GM12878 (cell line): ENCODE measurements around the gene URI1. TPM values are rescaled to one million over a fixed set of nuclear protein-coding genes. Genes with fewer than 3 reads are reported as not detected.

ENCODE experiments used
- ATAC-seq: fragments of 200-7000 bp; cut with Tn5 transposase; 3 replicates; pipeline ENCODE4 v1.9.1; 2020; ENCODE audit warnings: mild to moderate bottlenecking, moderate library complexity
- BruUV-seq: library from RNA; stranded (reverse); fragments of 400-500 nt; replicated peaks from 2 replicates; lab custom pipeline; 2021; lab: Mats Ljungman, UMichigan
- CTCF ChIA-PET: fragments of 300-600 bp; sonication (Branson Sonifier 250); formaldehyde crosslinking; extraction: SDS; loops from one replicate; lab custom pipeline; 2021; ENCODE audit warnings: inconsistent platforms; lab: Yijun Ruan, JAX
- POLR2A ChIA-PET: fragments of 350-600 bp; formaldehyde crosslinking; extraction: SDS; loops from one replicate; lab custom pipeline; 2021; ENCODE audit warnings: inconsistent platforms; lab: Charles Lee
- RAD21 ChIA-PET: fragments of 300-600 bp; sonication (Branson Sonifier 250); formaldehyde crosslinking; loops from one replicate; lab custom pipeline; 2023; ENCODE audit warnings: antibody characterized with exemption; ENCODE audit not compliant: unreplicated experiment; lab: Charles Lee
- SMC1A ChIA-PET: fragments of 300-600 bp; sonication (Branson Sonifier 250); formaldehyde crosslinking; loops from one replicate; lab custom pipeline; 2023; ENCODE audit not compliant: unreplicated experiment, uncharacterized antibody; lab: Charles Lee
- DNase-seq: peaks from one replicate; pipeline ENCODE4 v3.0.0-alpha.2; 2011; ENCODE audit warnings: low read depth, low spot score
- FAIRE-seq: peaks from 3 replicates; lab custom pipeline; 2011; peaks lifted over from hg19 to GRCh38; lab: Jason Lieb, UNC
- H2AFZ ChIP-seq: 2 replicates; pipeline ENCODE4 v1.6.0; 2011; ENCODE audit warnings: low read depth, low read length, control low read depth; ENCODE audit not compliant: control insufficient read depth
- H3K27ac ChIP-seq: 2 replicates; pipeline ENCODE4 v1.5.1; 2011; ENCODE audit warnings: control low read depth; ENCODE audit not compliant: control insufficient read depth, insufficient read depth
- H3K27me3 ChIP-seq, 2 experiments: replicated peaks in 1 of 2; 2 replicates each; pipeline versions ENCODE4 v1.6.0 to v1.6.1; 2011; ENCODE audit warnings: low read length in 1 of 2; ENCODE audit not compliant: control insufficient read depth in 2 of 2, insufficient read depth in 2 of 2
- H3K36me3 ChIP-seq, 2 experiments: 2 replicates each; pipeline ENCODE4 v1.5.1; 2011; ENCODE audit warnings: low read length in 1 of 2; ENCODE audit not compliant: control insufficient read depth in 2 of 2, insufficient read depth in 2 of 2
- H3K4me1 ChIP-seq: 2 replicates; pipeline ENCODE4 v1.6.1; 2011; ENCODE audit warnings: mild to moderate bottlenecking, low read length, moderate library complexity, mixed read lengths; ENCODE audit not compliant: control insufficient read depth, insufficient read depth
- H3K4me2 ChIP-seq: 2 replicates; pipeline ENCODE4 v1.6.0; 2011; ENCODE audit warnings: control low read depth; ENCODE audit not compliant: control insufficient read depth, insufficient read depth
- H3K4me3 ChIP-seq: fragments of 200-600 bp; sonication (generic); 2 replicates; pipeline ENCODE4 v1.5.1; 2016
- H3K79me2 ChIP-seq: 2 replicates; pipeline ENCODE4 v1.6.0; 2011; ENCODE audit warnings: low read length; ENCODE audit not compliant: control insufficient read depth, insufficient read depth
- H3K9ac ChIP-seq: 2 replicates; pipeline ENCODE4 v1.8.0; 2011; ENCODE audit warnings: low read length, control low read depth, mixed read lengths; ENCODE audit not compliant: control insufficient read depth, insufficient read depth
- H3K9me3 ChIP-seq: replicated peaks from 3 replicates; pipeline ENCODE4 v1.5.1; 2011; ENCODE audit warnings: mild to moderate bottlenecking, low read length; ENCODE audit not compliant: control insufficient read depth, insufficient read depth
- H4K20me1 ChIP-seq: 2 replicates; pipeline ENCODE4 v1.6.0; 2011; ENCODE audit not compliant: control insufficient read depth, insufficient read depth
- BRCA1 ChIP-seq: IDR thresholded peaks from 2 replicates; pipeline ENCODE4 v1.6.1; 2011; ENCODE audit warnings: low read depth, low read length, improper control_type of control experiment
- CHD1 ChIP-seq: IDR thresholded peaks from 2 replicates; pipeline ENCODE4 v1.6.1; 2012; ENCODE audit warnings: low read depth, low read length, improper control_type of control experiment
- CHD4 ChIP-seq: fragments of 200-600 bp; sonication (generic); IDR thresholded peaks from 2 replicates; pipeline ENCODE4 v1.6.1; 2016; ENCODE audit warnings: mild to moderate bottlenecking
- KAT2A ChIP-seq: conservative IDR thresholded peaks from 2 replicates; pipeline ENCODE4 v1.6.1; 2011; ENCODE audit warnings: low read depth, low read length; ENCODE audit not compliant: control insufficient read depth
- KLF5 ChIP-seq: fragments of 450-650 bp; IDR thresholded peaks from 2 replicates; pipeline ENCODE4 v1.6.1; 2014; ENCODE audit warnings: mild to moderate bottlenecking; ENCODE audit not compliant: partially characterized antibody
- PAX8 ChIP-seq: fragments of 450-650 bp; IDR thresholded peaks from 2 replicates; pipeline ENCODE4 v1.6.1; 2017; ENCODE audit warnings: mild to moderate bottlenecking, moderate library complexity
- PML ChIP-seq: IDR thresholded peaks from 2 replicates; pipeline ENCODE4 v1.6.1; 2012; ENCODE audit warnings: low read length, inconsistent platforms
- SMAD1 ChIP-seq: fragments of 450-650 bp; IDR thresholded peaks from 2 replicates; pipeline ENCODE4 v1.6.1; 2018; ENCODE audit warnings: mild to moderate bottlenecking, low read depth; ENCODE audit not compliant: partially characterized antibody
- SMC3 ChIP-seq: IDR thresholded peaks from 2 replicates; pipeline ENCODE4 v1.6.1; 2011; ENCODE audit warnings: low read length, improper control_type of control experiment, borderline replicate concordance
- SRF ChIP-seq, 2 experiments: IDR thresholded peaks; 2 replicates each; pipeline ENCODE4 v1.6.1; 2011; ENCODE audit warnings: low read depth in 2 of 2, low read length in 2 of 2, mild to moderate bottlenecking in 1 of 2, moderate library complexity in 1 of 2
- SUPT20H ChIP-seq: IDR thresholded peaks from 2 replicates; pipeline ENCODE4 v1.6.1; 2011; ENCODE audit warnings: low read depth, mild to moderate bottlenecking, low read length, moderate library complexity, borderline replicate concordance; ENCODE audit not compliant: control insufficient read depth
- TCF12 ChIP-seq: IDR thresholded peaks from 2 replicates; pipeline ENCODE4 v1.6.1; 2011; ENCODE audit warnings: low read depth, mild to moderate bottlenecking, low read length
- YY1 ChIP-seq: IDR thresholded peaks from 2 replicates; pipeline ENCODE4 v1.6.1; 2011; ENCODE audit warnings: low read depth, mild to moderate bottlenecking, low read length
- ZNF384 ChIP-seq: IDR thresholded peaks from 2 replicates; pipeline ENCODE4 v1.6.1; 2012; ENCODE audit warnings: low read depth, mild to moderate bottlenecking, low read length, improper control_type of control experiment, borderline replicate concordance
- ZZZ3 ChIP-seq: IDR thresholded peaks from 2 replicates; pipeline ENCODE4 v1.6.1; 2011; ENCODE audit warnings: low read depth; ENCODE audit not compliant: control insufficient read depth, insufficient read length
- WGBS: methylation state at CpG from one replicate; pipeline ENCODE4 v1.1.6; 2016; ENCODE audit warnings: low lambda C conversion rate; ENCODE audit not compliant: insufficient replicate concordance, insufficient coverage; ENCODE audit errors: missing lambda C conversion rate; 5-methylcytosine and 5-hydroxymethylcytosine counted together
- in situ Hi-C: fragments of 300-500 bp; cut with MboI; formaldehyde crosslinking; loops from 9 replicates; pipeline ENCODE4 v1.14.3; 2018; ENCODE audit warnings: mixed read lengths
- intact Hi-C: fragments of 100-400 bp; cut with micrococcal nuclease; formaldehyde crosslinking; loops from one replicate; pipeline ENCODE4 v1.14.2; 2022; ENCODE audit not compliant: unreplicated experiment
- polyA plus RNA-seq, 11 experiments: library from polyadenylated mRNA; depleted of rRNA in 4 of 11; unstranded in 6 of 11; stranded (reverse) in 5 of 11; fragments of >200 nt; fragmentation: Nextera tagmentation in 4 of 11; fragmentation: Illumina TruSeq in 1 of 11; extraction: Ambion mirVana in 4 of 11; extraction: Trizol in 1 of 11; gene quantifications; 1 replicate in 1 of 11; 2 replicates in 10 of 11; pipeline versions ENCODE4 v1.2.1 to v1.2.3, GENCODE V29; 2011 to 2016; ENCODE audit warnings: inconsistent platforms in 2 of 11, missing spikeins in 2 of 11, low read depth in 1 of 11
- total RNA-seq, 4 experiments: library from RNA; depleted of rRNA in 3 of 4; stranded (reverse); fragments of >200 nt in 3 of 4; fragmentation: Illumina TruSeq in 1 of 4; extraction: Trizol in 1 of 4; gene quantifications; 2 replicates each; pipeline versions ENCODE4 v1.2.1 to v1.2.3, GENCODE V29; 2013 to 2021
- TF ChIP-seq, protein P1 (sequence below): IDR thresholded peaks from 2 replicates; pipeline ENCODE4 v1.6.1; 2012; ENCODE audit warnings: improper control_type of control experiment, low read depth, low read length; ENCODE audit not compliant: insufficient replicate concordance
- TF ChIP-seq, protein P2 (sequence below): IDR thresholded peaks from 2 replicates; pipeline ENCODE4 v1.6.1; 2012; ENCODE audit warnings: low read depth, low read length, improper control_type of control experiment
- TF ChIP-seq, protein P3 (sequence below): fragments of 450-650 bp; IDR thresholded peaks from 2 replicates; pipeline ENCODE4 v1.6.1; 2018; ENCODE audit warnings: mild to moderate bottlenecking, low read depth, moderate library complexity; ENCODE audit not compliant: partially characterized antibody

Gene URI1
- total and polyA plus RNA-seq, 10 of the 15 experiments (the other 5 are each of a cell fraction or from before 2014, with no cell fraction given), result 15.2 to 94.2 (median 47.9) TPM

DNA sequence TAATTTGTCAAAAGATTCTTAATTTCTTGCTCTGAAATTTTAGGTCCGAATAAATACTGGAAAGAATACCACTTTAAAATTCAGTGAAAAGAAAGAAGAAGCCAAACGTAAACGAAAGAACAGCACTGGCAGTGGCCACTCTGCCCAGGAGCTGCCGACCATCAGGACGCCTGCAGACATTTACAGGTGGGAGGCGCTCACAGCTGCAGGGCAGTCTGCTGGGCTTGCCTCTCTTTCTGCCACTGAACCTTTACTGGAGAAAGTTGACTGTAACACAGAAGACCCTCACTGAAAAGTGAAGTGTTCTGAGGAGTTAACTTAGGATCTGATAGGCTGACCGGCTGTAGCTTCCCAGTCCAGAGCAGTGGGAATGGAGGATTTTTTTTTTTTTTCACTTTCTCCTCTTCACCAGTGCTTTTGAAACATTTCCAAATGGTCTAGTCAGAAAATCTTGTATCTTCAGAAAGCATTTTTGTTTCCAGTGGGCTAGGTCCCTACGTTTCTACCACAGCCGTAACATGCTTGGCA, 69.1 kb downstream of the URI1 start:
- no peaks in the 10 kb centered on the region for H4K20me1 ChIP-seq
- ATAC-seq, result no peak
- no peak overlapping the region for H3K9ac ChIP-seq
- H3K79me2 ChIP-seq, result no peaks in the 10 kb centered on the region; the same call in 1 of the 2 replicates
- H3K27me3 ChIP-seq, result no peaks in the 10 kb centered on the region
- H3K27ac ChIP-seq, result no peak overlapping the region
- ChIA-PET POLR2A (no interaction called here), SMC1A (interaction anchor here (0.7 kb wide), 1 partner anchor 1195 kb away, joined by 3 read pairs; no protein-coding TSS in a partner anchor)
- BruUV-seq, result no TSS peak
- H3K36me3 ChIP-seq, result peaks cover 2 to 20% of the 10 kb centered on the region in 2 experiments
- intact Hi-C loops, result no loop called here
- no peak for TF ChIP-seq KAT2A
- TF ChIP-seq PML, result no peak
- no peak for TF ChIP-seq KLF5
- no peak for TF ChIP-seq PAX8
- TF ChIP-seq ZNF384, result no peak
- no peak for TF ChIP-seq YY1
- no peak for TF ChIP-seq TCF12
- no peak for TF ChIP-seq CHD4
- TF ChIP-seq, protein P1, sequence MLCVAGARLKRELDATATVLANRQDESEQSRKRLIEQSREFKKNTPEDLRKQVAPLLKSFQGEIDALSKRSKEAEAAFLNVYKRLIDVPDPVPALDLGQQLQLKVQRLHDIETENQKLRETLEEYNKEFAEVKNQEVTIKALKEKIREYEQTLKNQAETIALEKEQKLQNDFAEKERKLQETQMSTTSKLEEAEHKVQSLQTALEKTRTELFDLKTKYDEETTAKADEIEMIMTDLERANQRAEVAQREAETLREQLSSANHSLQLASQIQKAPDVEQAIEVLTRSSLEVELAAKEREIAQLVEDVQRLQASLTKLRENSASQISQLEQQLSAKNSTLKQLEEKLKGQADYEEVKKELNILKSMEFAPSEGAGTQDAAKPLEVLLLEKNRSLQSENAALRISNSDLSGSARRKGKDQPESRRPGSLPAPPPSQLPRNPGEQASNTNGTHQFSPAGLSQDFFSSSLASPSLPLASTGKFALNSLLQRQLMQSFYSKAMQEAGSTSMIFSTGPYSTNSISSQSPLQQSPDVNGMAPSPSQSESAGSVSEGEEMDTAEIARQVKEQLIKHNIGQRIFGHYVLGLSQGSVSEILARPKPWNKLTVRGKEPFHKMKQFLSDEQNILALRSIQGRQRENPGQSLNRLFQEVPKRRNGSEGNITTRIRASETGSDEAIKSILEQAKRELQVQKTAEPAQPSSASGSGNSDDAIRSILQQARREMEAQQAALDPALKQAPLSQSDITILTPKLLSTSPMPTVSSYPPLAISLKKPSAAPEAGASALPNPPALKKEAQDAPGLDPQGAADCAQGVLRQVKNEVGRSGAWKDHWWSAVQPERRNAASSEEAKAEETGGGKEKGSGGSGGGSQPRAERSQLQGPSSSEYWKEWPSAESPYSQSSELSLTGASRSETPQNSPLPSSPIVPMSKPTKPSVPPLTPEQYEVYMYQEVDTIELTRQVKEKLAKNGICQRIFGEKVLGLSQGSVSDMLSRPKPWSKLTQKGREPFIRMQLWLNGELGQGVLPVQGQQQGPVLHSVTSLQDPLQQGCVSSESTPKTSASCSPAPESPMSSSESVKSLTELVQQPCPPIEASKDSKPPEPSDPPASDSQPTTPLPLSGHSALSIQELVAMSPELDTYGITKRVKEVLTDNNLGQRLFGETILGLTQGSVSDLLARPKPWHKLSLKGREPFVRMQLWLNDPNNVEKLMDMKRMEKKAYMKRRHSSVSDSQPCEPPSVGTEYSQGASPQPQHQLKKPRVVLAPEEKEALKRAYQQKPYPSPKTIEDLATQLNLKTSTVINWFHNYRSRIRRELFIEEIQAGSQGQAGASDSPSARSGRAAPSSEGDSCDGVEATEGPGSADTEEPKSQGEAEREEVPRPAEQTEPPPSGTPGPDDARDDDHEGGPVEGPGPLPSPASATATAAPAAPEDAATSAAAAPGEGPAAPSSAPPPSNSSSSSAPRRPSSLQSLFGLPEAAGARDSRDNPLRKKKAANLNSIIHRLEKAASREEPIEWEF, result no peak
- TF ChIP-seq, protein P2, sequence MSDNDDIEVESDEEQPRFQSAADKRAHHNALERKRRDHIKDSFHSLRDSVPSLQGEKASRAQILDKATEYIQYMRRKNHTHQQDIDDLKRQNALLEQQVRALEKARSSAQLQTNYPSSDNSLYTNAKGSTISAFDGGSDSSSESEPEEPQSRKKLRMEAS, result no peak
- no peak for TF ChIP-seq ZZZ3
- TF ChIP-seq, protein P3, sequence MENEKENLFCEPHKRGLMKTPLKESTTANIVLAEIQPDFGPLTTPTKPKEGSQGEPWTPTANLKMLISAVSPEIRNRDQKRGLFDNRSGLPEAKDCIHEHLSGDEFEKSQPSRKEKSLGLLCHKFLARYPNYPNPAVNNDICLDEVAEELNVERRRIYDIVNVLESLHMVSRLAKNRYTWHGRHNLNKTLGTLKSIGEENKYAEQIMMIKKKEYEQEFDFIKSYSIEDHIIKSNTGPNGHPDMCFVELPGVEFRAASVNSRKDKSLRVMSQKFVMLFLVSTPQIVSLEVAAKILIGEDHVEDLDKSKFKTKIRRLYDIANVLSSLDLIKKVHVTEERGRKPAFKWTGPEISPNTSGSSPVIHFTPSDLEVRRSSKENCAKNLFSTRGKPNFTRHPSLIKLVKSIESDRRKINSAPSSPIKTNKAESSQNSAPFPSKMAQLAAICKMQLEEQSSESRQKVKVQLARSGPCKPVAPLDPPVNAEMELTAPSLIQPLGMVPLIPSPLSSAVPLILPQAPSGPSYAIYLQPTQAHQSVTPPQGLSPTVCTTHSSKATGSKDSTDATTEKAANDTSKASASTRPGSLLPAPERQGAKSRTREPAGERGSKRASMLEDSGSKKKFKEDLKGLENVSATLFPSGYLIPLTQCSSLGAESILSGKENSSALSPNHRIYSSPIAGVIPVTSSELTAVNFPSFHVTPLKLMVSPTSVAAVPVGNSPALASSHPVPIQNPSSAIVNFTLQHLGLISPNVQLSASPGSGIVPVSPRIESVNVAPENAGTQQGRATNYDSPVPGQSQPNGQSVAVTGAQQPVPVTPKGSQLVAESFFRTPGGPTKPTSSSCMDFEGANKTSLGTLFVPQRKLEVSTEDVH, result no peak
- TF ChIP-seq CHD1, result no peak
- no peak for TF ChIP-seq SRF (IDR thresholded peaks at IDR 0.05; ENCODE audit: low read depth in 2 of 2, low read length in 2 of 2)
- no peak for TF ChIP-seq BRCA1
- TF ChIP-seq SMC3, result no peak
- TF ChIP-seq SMAD1, result no peak
- no peak for TF ChIP-seq SUPT20H
- TF ChIP-seq, all 136 proteins: peak for 0
- no peak overlapping the region for H3K4me3 ChIP-seq
- no peak overlapping the region for H2AFZ ChIP-seq
- DNase-seq (no peak), FAIRE-seq (no peak)
- ChIA-PET CTCF (no interaction called here), RAD21 (no interaction called here)
- 98% methylated on average over 9 of the region's 9 CpGs for WGBS
- in situ Hi-C loops, result no loop called here
- no peak overlapping the region for H3K4me2 ChIP-seq
- H3K9me3 ChIP-seq, result no peaks in the 10 kb centered on the region
- H3K4me1 ChIP-seq, result no peaks in the 10 kb centered on the region
